Activated naive CD4-positive, alpha-beta T cell treated with anti-CD3 and anti-CD28 coated beads, Interleukin-2, amount 50 U/mL, for 16 hours (primary cell): ENCODE data around the gene LAMA3.

ENCODE experiments used
- DNase-seq: peaks from one replicate; pipeline ENCODE4 v3.0.0-alpha.2; 2020

Gene LAMA3

DNA sequence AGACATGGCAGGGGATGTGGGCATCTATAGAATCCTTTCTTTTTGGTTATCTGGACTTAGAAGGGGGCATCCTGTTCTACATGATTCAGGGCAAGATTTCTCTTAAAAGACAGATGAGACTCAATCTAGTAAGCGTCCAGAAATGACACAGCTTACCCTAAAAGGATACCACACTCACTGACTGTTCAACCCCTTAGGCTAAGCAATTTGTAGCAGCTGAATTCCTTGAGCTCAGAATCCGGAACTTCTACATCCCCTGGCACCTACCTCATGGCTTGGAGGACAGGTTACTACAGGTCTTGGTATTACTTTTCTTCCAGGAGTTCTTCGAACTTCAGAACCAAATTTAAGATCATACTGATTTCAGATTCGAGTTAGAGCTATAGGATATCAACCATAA, 138.4 kb downstream of the LAMA3 start:
- DNase-seq: no peak

DNA sequence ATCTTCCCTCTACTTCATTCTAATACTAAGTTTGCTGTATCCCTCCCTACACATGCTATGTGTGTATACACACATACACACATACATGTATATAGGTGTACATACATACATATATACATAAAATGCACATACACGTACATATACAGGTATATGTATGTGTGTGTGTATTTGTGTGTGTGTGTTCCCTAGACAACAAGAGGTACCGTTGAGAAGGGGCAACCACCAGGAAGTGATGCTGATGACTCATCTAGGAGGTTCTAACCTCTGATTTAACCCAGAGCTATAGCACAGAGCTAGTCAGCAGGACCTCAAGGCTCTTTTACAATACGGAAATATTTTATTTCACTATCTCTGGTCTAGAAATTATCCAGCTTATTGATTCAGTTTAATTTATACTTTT, 139.2 kb downstream of the LAMA3 start:
- DNase-seq: no peak

DNA sequence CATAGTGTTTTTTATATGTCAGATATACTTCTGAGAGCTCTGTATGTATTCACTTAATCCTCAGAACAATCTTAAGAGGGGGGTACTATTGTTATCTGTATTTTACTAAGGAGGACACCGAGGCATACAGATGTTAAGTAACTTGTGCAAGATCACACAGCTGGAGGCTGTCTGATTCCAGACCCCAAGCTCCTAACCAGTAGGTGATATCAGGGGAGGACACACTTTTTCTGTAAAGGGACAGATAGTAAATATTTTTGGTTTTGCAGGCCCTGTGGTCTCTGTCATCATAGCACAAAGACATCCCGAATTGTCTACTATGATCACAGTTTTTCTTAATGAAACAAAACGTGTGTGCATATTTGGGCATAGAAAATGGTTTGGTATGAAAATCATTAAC, 143.7 kb downstream of the LAMA3 start:
- DNase-seq: no peak

GRCh38 chr18:23833714-23834113, 144.5 kb downstream of the LAMA3 start:
- DNase-seq: no peak

DNA sequence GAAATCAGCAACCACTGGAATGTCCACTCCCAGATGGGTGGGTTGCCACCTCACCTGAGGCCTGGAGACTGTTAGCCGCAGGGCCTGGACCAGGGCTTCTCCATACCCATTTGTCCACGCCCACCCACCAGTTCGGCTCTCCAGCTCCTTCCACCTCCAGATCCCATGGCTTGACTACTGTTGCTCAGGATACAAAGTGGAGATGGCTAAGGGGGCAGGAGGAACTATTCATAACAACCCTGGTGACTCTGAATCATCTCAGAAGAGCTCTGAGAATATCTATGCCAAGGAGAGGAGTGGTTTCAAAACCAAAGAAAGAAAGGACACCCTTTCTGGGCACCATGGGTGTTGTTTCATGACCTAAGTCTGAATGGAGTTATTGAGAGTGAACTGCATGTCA, 145.8 kb downstream of the LAMA3 start:
- no peak for DNase-seq

- DNase-seq: no peak
Observed at GRCh38 chr18:23835506-23835905, 146.3 kb downstream of the LAMA3 start.

DNA sequence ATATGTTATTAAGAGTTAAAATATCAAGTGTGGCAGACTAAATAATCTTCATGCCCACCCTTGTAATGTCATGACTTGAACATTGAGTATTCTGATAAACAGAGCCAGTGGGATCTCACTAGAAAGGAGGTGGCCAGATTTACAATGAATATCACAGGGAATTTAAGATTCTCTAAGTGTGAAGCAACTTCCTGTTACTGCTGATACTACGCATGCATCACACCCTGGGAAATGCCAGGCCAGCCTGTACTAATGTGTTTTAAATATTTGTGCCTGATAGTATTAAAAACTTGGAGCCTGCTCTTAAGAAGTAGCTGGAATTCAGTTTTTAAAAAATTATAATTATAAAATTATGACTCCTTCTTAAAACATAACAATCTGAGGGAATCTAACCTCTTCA, 148.3 kb downstream of the LAMA3 start:
- DNase-seq: no peak

GRCh38 chr18:23838233-23838632, 149.0 kb downstream of the LAMA3 start:
- no peak for DNase-seq

GRCh38 chr18:23838801-23839366, 149.6 kb downstream of the LAMA3 start:
- DNase-seq: no peak

DNA sequence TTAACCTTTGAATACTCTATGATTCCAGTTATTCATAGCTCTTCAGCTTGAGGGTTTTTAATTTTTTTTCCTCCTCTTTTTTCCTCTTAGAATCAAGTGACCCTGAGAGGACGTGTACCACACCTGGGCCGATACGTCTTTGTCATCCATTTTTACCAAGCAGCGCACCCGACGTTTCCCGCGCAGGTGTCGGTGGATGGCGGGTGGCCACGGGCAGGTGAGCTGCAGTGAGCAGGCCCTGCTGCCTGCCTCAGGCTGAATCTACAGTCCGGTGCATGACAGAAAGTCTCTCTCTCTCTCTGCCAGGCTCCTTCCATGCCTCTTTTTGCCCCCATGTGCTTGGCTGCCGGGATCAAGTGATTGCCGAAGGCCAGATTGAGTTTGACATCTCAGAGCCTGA, 153.1 kb downstream of the LAMA3 start:
- no peak for DNase-seq

- no peak for DNase-seq
Observed at GRCh38 chr18:23844991-23845680, 155.9 kb downstream of the LAMA3 start.

DNA sequence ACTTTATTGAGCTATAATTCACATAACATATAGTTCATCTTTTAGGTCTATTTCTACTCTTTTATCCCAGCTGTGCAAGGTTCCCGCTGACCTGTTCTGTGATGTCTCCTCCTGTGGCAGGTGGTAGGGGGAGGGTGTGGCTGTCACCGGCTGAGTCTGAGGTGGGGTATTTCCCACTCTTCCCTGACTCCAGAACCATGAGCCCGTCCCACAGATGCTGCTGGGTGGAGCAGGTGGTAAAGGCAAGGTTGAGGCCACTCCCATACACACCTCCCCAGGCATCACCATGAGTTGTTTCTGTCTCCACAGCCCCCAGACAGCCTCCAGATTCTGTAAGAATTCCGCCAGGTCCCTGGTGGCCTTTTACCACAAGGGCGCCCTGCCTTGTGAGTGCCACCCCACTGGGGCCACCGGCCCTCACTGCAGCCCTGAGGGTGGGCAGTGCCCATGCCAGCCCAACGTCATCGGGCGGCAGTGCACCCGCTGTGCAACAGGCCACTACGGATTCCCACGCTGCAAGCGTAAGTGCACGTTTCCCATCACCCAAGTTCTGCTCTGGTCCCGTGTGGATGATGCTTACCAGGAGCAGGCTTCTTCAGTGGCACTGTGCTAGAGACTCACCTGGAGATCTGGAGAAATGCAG, 156.9 kb downstream of the LAMA3 start:
- DNase-seq: no peak

GRCh38 chr18:23847321-23847986, 158.2 kb downstream of the LAMA3 start:
- no peak for DNase-seq

DNA sequence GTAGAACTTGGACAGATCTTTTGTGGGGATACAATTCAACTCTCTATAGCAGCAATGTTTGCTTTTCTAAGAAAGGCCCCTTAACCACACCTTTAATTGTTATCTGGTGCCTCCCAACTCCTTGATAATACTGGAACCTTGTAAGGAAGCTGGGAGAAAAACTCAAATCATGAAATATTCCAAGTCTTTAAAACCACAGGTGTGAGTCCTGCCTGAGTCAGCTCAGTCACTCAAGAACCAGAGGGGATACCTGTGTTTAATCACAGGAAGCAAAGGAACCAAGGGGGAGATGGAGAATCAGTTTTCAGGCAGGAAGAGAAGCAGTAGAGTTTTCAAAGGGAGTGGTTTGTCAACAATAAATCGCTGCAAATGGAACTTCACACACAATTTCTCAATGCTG, 159.9 kb downstream of the LAMA3 start:
- DNase-seq: no peak

GRCh38 chr18:23850215-23850614, 161.0 kb downstream of the LAMA3 start:
- no peak for DNase-seq

DNA sequence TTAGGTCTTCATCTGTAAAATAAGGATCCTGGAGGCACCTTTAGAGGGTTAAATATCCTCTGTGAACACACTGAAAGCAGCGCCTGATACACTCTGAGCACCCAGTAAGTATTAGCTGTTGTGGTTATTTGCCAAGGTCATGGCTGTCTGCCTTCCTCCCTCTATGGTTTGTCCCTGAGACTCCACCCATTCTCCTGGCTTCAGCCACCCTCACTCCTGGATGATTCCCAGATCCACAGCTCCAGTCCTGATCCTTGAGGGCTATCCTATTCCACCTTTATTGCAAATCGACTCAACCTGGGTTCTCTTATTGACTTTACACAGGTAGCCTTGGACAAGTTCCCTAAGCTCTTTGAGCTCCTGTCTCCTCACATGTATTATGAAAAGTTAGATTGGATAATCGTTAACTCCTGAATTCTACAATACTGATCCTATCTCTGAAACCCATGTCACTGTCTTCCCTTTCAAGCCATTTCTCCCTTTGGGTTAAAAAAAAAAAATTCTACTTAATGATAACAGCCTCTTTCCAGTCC, 162.3 kb downstream of the LAMA3 start:
- no peak for DNase-seq

DNA sequence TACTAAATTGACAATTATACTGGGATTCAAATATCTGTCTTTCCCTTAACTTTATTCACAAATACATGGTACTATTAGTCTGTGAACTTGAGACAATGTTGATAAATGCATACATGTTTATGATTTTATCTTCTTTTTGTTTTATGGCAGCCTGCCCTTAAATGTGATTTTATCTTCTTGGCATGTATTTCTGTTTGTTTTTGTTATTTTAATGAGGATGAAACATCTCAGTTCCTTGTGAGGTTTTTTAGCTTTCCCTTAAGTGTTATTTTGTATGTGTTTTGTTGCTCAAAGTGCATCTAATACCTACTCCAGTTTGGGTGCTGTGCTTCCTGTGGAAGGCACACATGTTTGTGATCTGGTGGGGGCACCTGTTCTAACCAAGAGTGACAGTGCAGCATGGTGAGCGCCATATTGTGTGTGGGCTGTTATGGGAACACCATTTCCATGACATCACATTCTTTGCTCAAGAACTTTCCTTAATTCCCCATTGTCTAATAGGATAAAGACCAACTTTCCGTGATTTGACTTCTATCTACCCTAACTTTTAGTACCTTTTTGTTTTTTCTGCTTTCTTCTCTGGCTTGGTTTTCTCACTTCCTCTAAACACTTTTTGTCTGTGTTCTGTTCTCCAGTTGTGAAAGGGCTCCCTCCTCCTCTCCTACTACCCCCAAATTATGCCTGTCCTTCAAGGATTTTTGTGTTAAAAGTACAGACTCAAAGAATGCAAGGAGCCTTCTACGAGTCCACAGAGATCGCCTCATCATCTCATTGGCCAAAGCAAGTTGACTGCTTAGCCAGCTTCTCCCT, 163.2 kb downstream of the LAMA3 start:
- DNase-seq: no peak

DNA sequence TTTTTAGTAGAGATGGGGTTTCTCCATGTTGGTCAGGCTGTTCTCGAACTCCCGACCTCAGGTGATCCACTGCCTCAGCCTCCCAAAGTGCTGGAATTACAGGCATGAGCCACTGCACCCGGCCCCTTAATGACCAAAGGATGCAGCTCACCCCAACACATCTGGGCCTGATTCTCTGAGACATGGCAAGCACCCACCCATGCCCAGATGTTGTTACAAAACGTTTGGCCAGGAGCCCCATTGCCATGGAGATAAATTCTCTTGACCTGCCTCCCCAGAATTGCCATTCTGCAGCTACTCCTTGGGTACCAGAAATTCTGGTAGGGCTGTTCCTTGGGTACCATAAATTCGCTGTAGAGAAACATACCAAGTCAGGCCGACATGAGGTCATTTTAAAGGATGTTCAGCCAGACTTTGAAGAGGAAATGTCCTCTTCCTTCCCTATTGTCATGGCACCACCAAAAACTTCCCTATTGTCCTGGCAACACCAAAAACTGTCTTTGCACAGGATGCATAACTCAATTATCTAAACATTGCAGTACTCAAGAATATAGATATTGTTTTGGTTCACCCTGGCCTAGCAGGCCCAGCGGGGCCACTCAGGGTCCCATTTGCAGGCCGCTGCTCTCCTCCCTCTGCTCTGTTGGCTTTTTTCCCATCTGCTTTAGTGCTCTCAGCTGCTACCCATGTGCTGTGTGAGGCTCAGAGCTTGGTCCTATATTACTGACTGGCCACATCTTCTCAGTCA, 164.4 kb downstream of the LAMA3 start:
- DNase-seq: no peak

- DNase-seq: no peak
Observed at GRCh38 chr18:23855721-23856120, 166.5 kb downstream of the LAMA3 start.

GRCh38 chr18:23856466-23857163, 167.4 kb downstream of the LAMA3 start:
- no peak for DNase-seq

DNA sequence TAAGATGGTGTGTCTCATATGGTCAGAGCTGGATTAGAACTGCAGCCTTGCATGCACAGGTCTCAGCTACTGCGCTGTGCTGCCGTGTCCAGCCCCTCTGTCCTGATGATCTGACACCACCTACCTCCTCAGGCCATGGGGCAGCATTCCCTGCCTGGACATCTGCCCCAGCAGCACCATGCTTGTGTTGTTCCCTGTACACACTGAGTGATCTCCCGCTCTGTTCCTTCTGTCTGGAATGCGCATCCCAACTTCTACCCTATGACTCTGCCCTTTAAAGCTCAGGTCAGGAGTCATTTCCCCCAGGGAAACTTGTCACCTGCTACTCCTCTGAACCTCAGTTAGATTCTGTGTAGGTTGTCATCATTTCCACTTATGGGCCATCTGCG, 167.9 kb downstream of the LAMA3 start:
- DNase-seq: no peak

DNA sequence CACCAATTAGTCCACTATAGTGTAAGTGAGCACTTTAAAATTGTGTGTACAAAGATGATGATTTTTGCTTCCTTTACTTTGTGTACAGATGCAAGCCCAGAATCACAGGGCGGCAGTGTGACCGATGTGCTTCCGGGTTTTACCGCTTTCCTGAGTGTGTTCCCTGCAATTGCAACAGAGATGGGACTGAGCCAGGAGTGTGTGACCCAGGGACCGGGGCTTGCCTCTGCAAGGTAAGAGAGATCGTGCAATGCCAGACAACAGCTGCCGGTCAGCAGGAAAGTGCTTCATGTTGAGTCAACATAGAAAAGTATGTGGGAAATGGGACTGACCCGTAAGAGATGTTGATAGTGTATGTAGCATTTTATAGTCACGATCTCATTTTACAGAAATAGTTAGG, 168.5 kb downstream of the LAMA3 start:
- DNase-seq: no peak
